HepG2 (cell line): ENCODE results near the gene PPIB. TPM values are rescaled to one million over a fixed set of nuclear protein-coding genes. Genes with fewer than 3 reads are reported as not detected.

Experiments
- ATAD3A ChIP-seq: sonication (generic); formaldehyde crosslinking; IDR thresholded peaks from 2 replicates; pipeline ENCODE4 v1.4.0; 2020; ENCODE audit warnings: missing genetic modification reagents
- ATF7 ChIP-seq, 2 experiments: fragments of 450-650 bp in 1 of 2; sonication (generic) in 1 of 2; formaldehyde crosslinking in 1 of 2; IDR thresholded peaks; 2 replicates each; pipeline versions ENCODE4 v1.4.0 to v1.6.1; 2016 to 2020; ENCODE audit warnings: antibody characterized with exemption in 1 of 2, mild to moderate bottlenecking in 1 of 2, missing genetic modification reagents in 1 of 2
- CENPX ChIP-seq: sonication (generic); formaldehyde crosslinking; IDR thresholded peaks from 2 replicates; pipeline ENCODE4 v1.9.0; 2021; ENCODE audit warnings: mild to moderate bottlenecking, missing genetic modification reagents, moderate library complexity
- DMTF1 ChIP-seq: sonication (generic); formaldehyde crosslinking; IDR thresholded peaks from 2 replicates; pipeline ENCODE4 v1.4.0; 2020; ENCODE audit warnings: mild to moderate bottlenecking, missing genetic modification reagents
- DPF2 ChIP-seq: sonication (generic); formaldehyde crosslinking; IDR thresholded peaks from 2 replicates; pipeline ENCODE4 v1.4.0; 2020; ENCODE audit warnings: mild to moderate bottlenecking, low read depth, missing genetic modification reagents, borderline replicate concordance
- HMG20A ChIP-seq: IDR thresholded peaks from 2 replicates; pipeline ENCODE4 v1.6.1; 2016; ENCODE audit warnings: borderline replicate concordance
- MAFK ChIP-seq, 2 experiments: IDR thresholded peaks in 1 of 2; conservative IDR thresholded peaks in 1 of 2; 2 replicates each; pipeline ENCODE4 v1.6.1; 2011; ENCODE audit warnings: improper control_type of control experiment in 2 of 2, low read length in 2 of 2
- MATR3 ChIP-seq: sonication (generic); formaldehyde crosslinking; IDR thresholded peaks from 2 replicates; pipeline ENCODE4 v1.4.0; 2020; ENCODE audit warnings: missing genetic modification reagents
- MYC ChIP-seq: sonication (generic); formaldehyde crosslinking; IDR thresholded peaks from 2 replicates; pipeline ENCODE4 v1.9.0; 2021; ENCODE audit warnings: missing genetic modification reagents, borderline replicate concordance
- NFIB ChIP-seq: sonication (generic); formaldehyde crosslinking; IDR thresholded peaks from 2 replicates; pipeline ENCODE4 v1.9.0; 2021; ENCODE audit warnings: missing genetic modification reagents, mild to moderate bottlenecking, borderline replicate concordance
- NFIC ChIP-seq: IDR thresholded peaks from 2 replicates; pipeline ENCODE4 v1.6.1; 2012; ENCODE audit warnings: mild to moderate bottlenecking, low read length, inconsistent platforms
- SRY ChIP-seq: sonication (generic); formaldehyde crosslinking; IDR thresholded peaks from 2 replicates; pipeline ENCODE4 v1.8.0; 2022; ENCODE audit warnings: mild to moderate bottlenecking, missing genetic modification reagents
- ZNF136 ChIP-seq: sonication (generic); formaldehyde crosslinking; IDR thresholded peaks from 2 replicates; pipeline ENCODE4 v1.8.1; 2022; ENCODE audit warnings: low read depth, mild to moderate bottlenecking, moderate library complexity, missing genetic modification reagents
- ZNF143 ChIP-seq: sonication (generic); formaldehyde crosslinking; IDR thresholded peaks from 2 replicates; pipeline ENCODE4 v1.4.0; 2020; ENCODE audit warnings: missing genetic modification reagents
- ZNF235 ChIP-seq: sonication (generic); formaldehyde crosslinking; IDR thresholded peaks from 2 replicates; pipeline ENCODE4 v1.8.1; 2023; ENCODE audit warnings: mild to moderate bottlenecking, missing genetic modification reagents, borderline replicate concordance
- ZNF253 ChIP-seq: sonication (generic); formaldehyde crosslinking; IDR thresholded peaks from 2 replicates; pipeline ENCODE4 v1.8.0; 2022; ENCODE audit warnings: mild to moderate bottlenecking, missing genetic modification reagents, borderline replicate concordance
- ZNF331 ChIP-seq: sonication (generic); formaldehyde crosslinking; IDR thresholded peaks from 2 replicates; pipeline ENCODE4 v1.4.0; 2020; ENCODE audit warnings: missing genetic modification reagents
- ZNF468 ChIP-seq: sonication (generic); formaldehyde crosslinking; IDR thresholded peaks from 2 replicates; pipeline ENCODE4 v1.8.0; 2022; ENCODE audit warnings: mild to moderate bottlenecking, moderate library complexity, missing genetic modification reagents
- ZNF510 ChIP-seq: sonication (generic); formaldehyde crosslinking; IDR thresholded peaks from 2 replicates; pipeline ENCODE4 v1.4.0; 2020; ENCODE audit warnings: low read depth, mild to moderate bottlenecking, missing genetic modification reagents
- ZNF569 ChIP-seq: sonication (generic); formaldehyde crosslinking; IDR thresholded peaks from 2 replicates; pipeline ENCODE4 v1.5.0; 2020; ENCODE audit warnings: mild to moderate bottlenecking, missing genetic modification reagents, moderate library complexity, borderline replicate concordance
- ZNF598 ChIP-seq: sonication (generic); formaldehyde crosslinking; IDR thresholded peaks from 2 replicates; pipeline ENCODE4 v1.5.1; 2020; ENCODE audit warnings: mild to moderate bottlenecking, missing genetic modification reagents, borderline replicate concordance
- ZNF615 ChIP-seq: sonication (generic); formaldehyde crosslinking; IDR thresholded peaks from 2 replicates; pipeline ENCODE4 v1.5.0; 2020; ENCODE audit warnings: mild to moderate bottlenecking, missing genetic modification reagents, borderline replicate concordance
- ZNF691 ChIP-seq: sonication (generic); formaldehyde crosslinking; IDR thresholded peaks from 2 replicates; pipeline ENCODE4 v1.4.0; 2020; ENCODE audit warnings: missing genetic modification reagents, low read depth, mild to moderate bottlenecking, borderline replicate concordance
- ZNF703 ChIP-seq: sonication (generic); formaldehyde crosslinking; IDR thresholded peaks from 2 replicates; pipeline ENCODE4 v1.5.1; 2020; ENCODE audit warnings: missing genetic modification reagents, mild to moderate bottlenecking, moderate library complexity, borderline replicate concordance
- ZNF713 ChIP-seq: sonication (generic); formaldehyde crosslinking; IDR thresholded peaks from 2 replicates; pipeline ENCODE4 v1.4.0; 2020; ENCODE audit warnings: mild to moderate bottlenecking, missing genetic modification reagents
- polyA plus RNA-seq, 8 experiments: library from polyadenylated mRNA; depleted of rRNA in 3 of 8; stranded (reverse) in 7 of 8; unstranded in 1 of 8; fragments of >200 nt; fragmentation: Illumina TruSeq in 4 of 8; extraction: Trizol in 4 of 8; gene quantifications; 2 replicates each; pipeline versions ENCODE4 v1.2.1 to v1.2.3, GENCODE V29; 2011 to 2016; ENCODE audit warnings: low read depth in 4 of 8, missing spikeins in 1 of 8, mixed read lengths in 1 of 8; ENCODE audit not compliant: insufficient read depth in 1 of 8
- total RNA-seq, 5 experiments: library from RNA; depleted of rRNA; stranded (reverse); fragments of >200 nt; fragmentation: Illumina TruSeq; extraction: Trizol; gene quantifications; 2 replicates each; pipeline ENCODE4 v1.2.3, GENCODE V29; 2016; ENCODE audit warnings: low read depth in 1 of 5

Gene PPIB
- total and polyA plus RNA-seq, 2 of the 13 experiments (the other 11 are each of a cell fraction or from before 2014, with no cell fraction given), result 780 to 882 TPM

- TF ChIP-seq NFIB (CRISPR knock-in tag) (0 out of 2 replicates have a peak, but pooled peaks have one; percentile 80), MAFK (conservative IDR thresholded peaks at IDR 0.05 in 1 of 2, IDR thresholded peaks at IDR 0.05 in 1 of 2; ENCODE audit: low read length in 2 of 2) (no peak), DMTF1 (CRISPR knock-in tag) (no peak), DPF2 (CRISPR knock-in tag) (no peak; the same call in 1 of the 2 replicates), HMG20A (no peak), MATR3 (no peak), ATF7 (IDR thresholded peaks at IDR 0.05) (no peak), ATF7 (CRISPR knock-in tag; IDR thresholded peaks at IDR 0.05) (no peak), ZNF691 (no peak; the same call in 1 of the 2 replicates), CENPX (no peak), ZNF510 (CRISPR knock-in tag) (no peak), ZNF713 (CRISPR knock-in tag) (no peak), ATAD3A (CRISPR knock-in tag) (no peak), ZNF253 (CRISPR knock-in tag) (no peak), MYC (CRISPR knock-in tag) (no peak; the same call in 1 of the 2 replicates), ZNF569 (CRISPR knock-in tag) (no peak), SRY (CRISPR knock-in tag) (no peak), ZNF331 (CRISPR knock-in tag) (no peak; the same call in 1 of the 2 replicates), ZNF703 (CRISPR knock-in tag) (no peak), NFIC (no peak), ZNF143 (0 out of 2 replicates have a peak, but pooled peaks have one; percentile 4), ZNF136 (CRISPR knock-in tag) (no peak), ZNF235 (CRISPR knock-in tag) (peak; percentile 89; the same call in 1 of the 2 replicates), ZNF615 (no peak), ZNF468 (CRISPR knock-in tag) (no peak), ZNF598 (CRISPR knock-in tag) (peak; percentile 24; the same call in 1 of the 2 replicates)
Measured at GRCh38 chr15:64153480-64154367, 9.1 kb downstream of the PPIB start (continued).
